Mammary epithelial cell (primary cell): Measurements from ENCODE around the gene PTPRU.

Source experiments
- EZH2 ChIP-seq: IDR thresholded peaks from 2 replicates; pipeline ENCODE4 v1.6.1; 2012; ENCODE audit warnings: low read length, inconsistent platforms, borderline replicate concordance
- TF ChIP-seq, protein P1 (sequence below), 2 donors: IDR thresholded peaks in 1 of 2; conservative IDR thresholded peaks in 1 of 2; 2 replicates each; pipeline ENCODE4 v1.5.1; 2011 to 2012; ENCODE audit warnings: inconsistent platforms in 2 of 2, low read length in 2 of 2, mild to moderate bottlenecking in 2 of 2, control low read depth in 1 of 2, low read depth in 1 of 2; ENCODE audit not compliant: insufficient read depth in 1 of 2; ENCODE audit errors: extremely low read depth in 1 of 2

GRCh38 chr1:29319300-29320110 is 83.2 kb downstream of the PTPRU start:
- TF ChIP-seq, protein P1, sequence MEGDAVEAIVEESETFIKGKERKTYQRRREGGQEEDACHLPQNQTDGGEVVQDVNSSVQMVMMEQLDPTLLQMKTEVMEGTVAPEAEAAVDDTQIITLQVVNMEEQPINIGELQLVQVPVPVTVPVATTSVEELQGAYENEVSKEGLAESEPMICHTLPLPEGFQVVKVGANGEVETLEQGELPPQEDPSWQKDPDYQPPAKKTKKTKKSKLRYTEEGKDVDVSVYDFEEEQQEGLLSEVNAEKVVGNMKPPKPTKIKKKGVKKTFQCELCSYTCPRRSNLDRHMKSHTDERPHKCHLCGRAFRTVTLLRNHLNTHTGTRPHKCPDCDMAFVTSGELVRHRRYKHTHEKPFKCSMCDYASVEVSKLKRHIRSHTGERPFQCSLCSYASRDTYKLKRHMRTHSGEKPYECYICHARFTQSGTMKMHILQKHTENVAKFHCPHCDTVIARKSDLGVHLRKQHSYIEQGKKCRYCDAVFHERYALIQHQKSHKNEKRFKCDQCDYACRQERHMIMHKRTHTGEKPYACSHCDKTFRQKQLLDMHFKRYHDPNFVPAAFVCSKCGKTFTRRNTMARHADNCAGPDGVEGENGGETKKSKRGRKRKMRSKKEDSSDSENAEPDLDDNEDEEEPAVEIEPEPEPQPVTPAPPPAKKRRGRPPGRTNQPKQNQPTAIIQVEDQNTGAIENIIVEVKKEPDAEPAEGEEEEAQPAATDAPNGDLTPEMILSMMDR (conservative IDR thresholded peaks at IDR 0.05 in 1 of 2, IDR thresholded peaks at IDR 0.05 in 1 of 2; ENCODE audit: extremely low read depth in 1 of 2, insufficient read depth in 1 of 2, low read depth in 1 of 2, low read length in 2 of 2), result no peak
- TF ChIP-seq EZH2, result no peak
